IPS-18c (cell line): Measurements from ENCODE around the gene UGT2B7.

Experiments
- H3K4me3 ChIP-seq: 2 replicates; pipeline ENCODE4 v1.7.0; 2013; ENCODE audit warnings: low read depth, mild to moderate bottlenecking, low read length, moderate library complexity; ENCODE audit not compliant: insufficient read depth
- H3K9me3 ChIP-seq: one replicate; pipeline ENCODE4 v1.6.1; 2013; ENCODE audit warnings: mild to moderate bottlenecking, low read length, moderate library complexity; ENCODE audit not compliant: control insufficient read depth, insufficient read depth

UGT2B7 gene

DNA sequence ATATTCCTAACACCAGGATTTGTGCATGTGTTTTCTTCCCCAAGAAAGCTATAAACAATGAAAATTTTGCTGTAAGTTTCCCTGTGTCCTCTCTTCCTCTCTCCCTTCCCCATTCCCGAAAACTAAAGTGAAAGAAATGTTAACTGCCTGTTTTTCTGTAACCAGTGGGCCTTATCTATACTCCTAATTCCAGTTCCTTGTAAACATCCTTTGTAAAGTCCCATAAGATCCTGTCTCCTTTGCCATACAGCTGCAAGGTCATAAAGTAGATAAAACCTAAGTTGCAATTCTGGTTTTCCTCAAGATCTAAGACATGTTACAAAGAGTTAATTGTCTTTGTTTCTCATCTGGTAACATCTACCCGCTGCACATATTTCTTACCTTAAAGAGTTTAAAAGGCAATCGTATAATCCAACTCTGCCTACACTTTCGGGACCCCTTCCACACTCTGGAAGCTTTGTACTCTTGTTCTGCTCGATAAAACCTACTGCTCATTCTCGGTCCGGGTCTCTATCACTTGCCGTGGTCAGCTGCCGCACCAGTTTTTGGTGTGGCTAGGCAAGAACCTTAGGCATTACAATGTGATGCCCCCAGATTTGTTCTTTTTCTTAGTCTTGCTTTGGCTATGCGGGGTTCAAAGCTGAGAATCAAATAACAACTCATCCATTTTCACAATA, 20.5 kb downstream of the UGT2B7 start:
- no peak overlapping the region for H3K4me3 ChIP-seq
- no peaks in the 10 kb centered on the region for H3K9me3 ChIP-seq

DNA sequence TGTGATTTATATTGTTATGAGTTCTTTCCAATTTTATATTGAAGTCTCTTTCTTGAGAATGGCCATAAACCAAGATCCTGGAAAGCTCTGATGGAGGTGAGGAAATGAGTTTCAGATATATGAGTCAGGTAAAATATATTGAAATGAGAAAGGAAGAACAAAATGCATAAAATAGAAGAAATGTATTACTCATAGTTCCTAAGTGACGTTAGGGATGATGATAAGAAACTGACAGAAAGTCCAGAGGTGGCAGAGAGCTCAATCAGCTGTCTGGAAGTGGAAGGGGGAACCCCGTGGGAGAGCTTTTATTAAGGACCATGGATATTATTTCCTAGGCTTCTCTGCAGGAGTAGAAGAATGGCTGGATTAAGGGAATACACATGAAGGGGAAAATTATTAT, 24.6 kb downstream of the UGT2B7 start:
- no peaks in the 10 kb centered on the region for H3K9me3 ChIP-seq
- no peak overlapping the region for H3K4me3 ChIP-seq

DNA sequence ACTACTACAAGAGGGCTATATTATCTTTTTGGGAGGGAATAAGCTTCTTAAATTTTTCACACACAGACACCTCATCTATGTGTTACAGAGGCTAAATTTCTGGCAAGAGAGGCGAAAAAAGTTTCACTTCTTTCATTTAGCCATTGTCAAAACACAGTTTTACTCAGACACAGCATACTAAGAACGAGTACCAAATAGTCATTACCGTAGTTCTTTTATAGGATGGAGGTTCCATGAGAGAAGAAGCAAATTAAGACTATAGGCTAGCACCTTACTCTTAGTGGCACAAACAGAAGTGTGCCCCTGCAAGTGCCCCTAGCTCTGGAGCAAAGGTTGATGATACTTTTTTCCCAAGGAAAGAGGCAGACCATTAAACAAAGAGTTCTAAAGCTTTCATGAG, 26.2 kb downstream of the UGT2B7 start:
- Histone ChIP-seq H3K4me3 (no peak overlapping the region), H3K9me3 (no peaks in the 10 kb centered on the region)

DNA sequence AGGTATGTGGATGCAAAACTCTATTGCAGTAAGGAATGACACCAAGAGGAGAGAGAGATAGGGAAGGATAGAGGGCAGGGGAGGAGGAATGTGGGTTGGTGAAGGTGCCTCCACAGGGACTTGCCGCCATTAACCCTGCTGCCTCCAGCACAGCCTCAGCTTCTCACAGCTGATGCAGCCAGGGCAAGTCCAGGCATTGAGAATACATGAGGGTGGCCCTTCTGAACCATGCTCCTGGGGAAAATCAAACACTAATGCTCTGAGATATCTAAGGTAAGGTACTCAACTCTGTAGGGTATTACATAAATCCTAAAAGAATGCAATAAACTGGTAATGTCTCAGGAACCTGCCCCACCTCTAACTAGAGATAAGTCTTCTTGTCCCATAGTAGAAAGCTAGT, 28.7 kb downstream of the UGT2B7 start:
- no peaks in the 10 kb centered on the region for H3K9me3 ChIP-seq
- no peak overlapping the region for H3K4me3 ChIP-seq

DNA sequence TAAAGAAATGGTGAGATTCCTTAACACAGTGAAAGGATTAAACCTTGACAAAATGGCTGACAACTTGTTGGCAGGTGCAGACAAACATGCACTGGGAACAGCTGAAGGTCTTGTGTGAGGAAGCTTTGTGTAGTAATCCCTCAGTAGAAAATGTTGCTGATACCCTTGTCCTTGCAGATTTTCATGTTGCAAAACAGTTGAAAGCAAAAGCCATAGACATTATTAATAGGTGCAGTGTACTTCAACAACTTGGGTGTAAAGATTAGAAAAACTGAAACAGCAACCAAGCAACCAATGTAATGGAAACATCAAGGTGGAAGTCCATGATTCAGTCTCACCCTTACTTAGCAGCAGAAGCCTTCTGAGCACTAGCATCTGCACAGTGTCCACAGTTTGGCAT, 29.8 kb downstream of the UGT2B7 start:
- Histone ChIP-seq H3K9me3 (no peaks in the 10 kb centered on the region), H3K4me3 (no peak overlapping the region)

DNA sequence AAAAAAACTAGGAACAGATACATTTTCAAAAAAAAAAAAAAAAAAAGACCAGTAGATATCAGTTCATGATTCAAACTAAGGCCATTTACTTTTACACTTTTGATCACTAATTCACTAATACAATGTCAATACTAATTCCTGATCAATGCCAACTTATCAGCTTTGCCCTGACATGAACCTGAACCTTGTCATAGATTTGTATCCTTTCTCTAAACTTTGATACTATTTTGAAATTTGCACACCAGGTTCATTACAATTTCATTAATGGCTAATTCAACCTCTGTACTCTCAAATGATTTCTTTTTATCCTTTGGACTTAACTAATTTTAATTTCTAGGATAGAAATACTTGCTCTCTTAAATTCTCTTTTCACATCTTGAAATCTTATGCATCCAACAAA, 37.7 kb downstream of the UGT2B7 start:
- Histone ChIP-seq H3K4me3 (no peak overlapping the region), H3K9me3 (no peaks in the 10 kb centered on the region)

DNA sequence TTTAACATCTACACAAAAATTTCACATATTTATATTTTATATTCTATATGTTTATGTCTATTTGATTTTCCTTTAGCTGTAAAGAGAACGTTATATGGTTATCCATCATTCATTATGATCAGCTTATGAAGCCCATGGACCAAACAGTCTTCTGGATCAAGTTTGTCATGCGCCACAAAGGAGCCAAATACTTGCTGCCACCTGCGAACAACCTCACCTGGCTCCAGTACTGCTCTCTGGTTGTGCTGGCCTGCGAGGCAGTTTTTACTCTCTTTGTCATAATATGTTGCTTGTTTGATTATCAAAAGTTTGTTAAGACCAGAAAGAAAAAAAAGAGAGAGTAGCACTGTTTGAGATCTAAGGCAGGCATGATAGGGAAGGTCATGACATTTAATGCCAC, 38.2 kb downstream of the UGT2B7 start:
- H3K4me3 ChIP-seq = no peak overlapping the region

DNA sequence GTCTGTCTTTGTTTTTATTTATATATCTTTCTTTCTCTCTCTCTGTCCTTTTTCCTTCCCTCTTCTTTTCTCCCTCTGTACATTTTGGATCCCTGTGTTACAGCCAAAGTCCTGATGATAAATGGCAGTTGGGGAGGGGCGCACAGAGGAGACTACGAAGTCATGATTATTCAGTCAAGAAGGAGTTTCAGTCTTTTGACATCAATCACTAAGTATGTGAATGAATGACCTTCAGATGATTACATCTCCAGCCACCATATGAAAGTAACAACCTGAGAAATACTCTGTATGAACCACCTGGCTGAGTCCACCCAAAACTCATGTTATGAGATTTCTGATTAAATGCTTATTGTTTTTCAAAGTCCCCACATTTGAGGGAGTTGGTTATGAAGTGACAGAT, 45.0 kb downstream of the UGT2B7 start:
- Histone ChIP-seq H3K9me3 (no peaks in the 10 kb centered on the region), H3K4me3 (no peak overlapping the region)

More for the DNA sequence above, 38.2 kb downstream of the UGT2B7 start:
- H3K9me3 ChIP-seq = no peaks in the 10 kb centered on the region

DNA sequence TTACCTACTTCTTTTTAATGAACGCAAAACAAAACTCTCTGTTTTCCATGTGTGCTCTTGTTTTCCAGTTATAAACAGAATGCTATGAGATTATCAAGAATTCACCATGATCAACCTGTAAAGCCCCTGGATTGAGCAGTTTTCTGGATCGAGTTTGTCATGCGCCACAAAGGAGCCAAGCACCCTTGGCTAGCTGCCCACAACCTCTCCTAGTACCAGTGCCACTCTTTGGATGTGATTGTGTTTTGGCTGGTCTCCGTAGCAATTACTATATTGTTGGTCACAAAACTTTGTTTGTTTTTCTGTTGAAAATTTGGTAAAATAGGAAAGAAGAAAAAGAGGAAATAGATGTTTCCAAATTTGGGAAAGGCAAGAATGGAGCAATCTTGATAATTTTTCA, 51.1 kb downstream of the UGT2B7 start:
- Histone ChIP-seq H3K4me3 (no peak overlapping the region), H3K9me3 (no peaks in the 10 kb centered on the region)

DNA sequence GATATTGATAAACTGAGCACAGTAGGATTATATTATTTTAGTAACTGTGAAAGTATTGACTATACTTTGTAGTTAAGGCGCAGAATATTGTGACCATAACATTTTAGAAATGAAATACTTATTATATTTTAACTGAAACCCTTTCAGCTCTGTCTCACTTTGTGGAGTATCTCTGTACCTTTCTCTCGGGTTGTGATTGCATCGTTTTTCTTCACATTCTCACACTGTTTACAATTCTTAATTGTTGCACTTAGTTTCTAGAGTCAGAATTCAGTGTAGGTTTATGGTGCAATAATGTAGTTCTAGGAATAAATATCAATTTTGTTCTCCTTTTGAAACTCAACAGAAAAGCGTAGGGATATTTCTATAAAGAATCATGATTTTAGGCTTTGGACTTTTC, 57.7 kb downstream of the UGT2B7 start:
- H3K9me3 ChIP-seq = no peaks in the 10 kb centered on the region

DNA sequence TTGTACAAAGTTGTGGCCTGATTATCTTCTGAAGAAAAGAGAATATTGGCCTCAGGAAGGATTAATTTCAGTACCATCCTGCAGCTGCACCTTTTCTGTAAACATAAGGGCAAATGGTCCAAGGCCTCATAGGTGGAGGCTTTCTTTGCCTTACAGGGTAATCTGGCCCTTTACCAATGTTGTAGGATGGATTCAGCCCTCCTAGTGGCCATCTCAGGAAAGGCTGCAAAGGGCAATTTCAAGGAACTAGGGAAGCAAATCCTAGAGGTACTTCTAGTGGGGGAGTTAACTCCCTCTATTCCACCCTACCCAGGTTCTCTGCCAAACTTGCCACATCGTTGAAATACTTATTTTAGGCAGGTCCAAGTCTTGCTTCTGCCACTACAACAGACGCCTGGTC, 60.6 kb downstream of the UGT2B7 start:
- Histone ChIP-seq H3K4me3 (no peak overlapping the region), H3K9me3 (no peaks in the 10 kb centered on the region)

More for the DNA sequence above, 57.7 kb downstream of the UGT2B7 start:
- no peak overlapping the region for H3K4me3 ChIP-seq
